ENCODE results near the gene ATG9A.

DNA sequence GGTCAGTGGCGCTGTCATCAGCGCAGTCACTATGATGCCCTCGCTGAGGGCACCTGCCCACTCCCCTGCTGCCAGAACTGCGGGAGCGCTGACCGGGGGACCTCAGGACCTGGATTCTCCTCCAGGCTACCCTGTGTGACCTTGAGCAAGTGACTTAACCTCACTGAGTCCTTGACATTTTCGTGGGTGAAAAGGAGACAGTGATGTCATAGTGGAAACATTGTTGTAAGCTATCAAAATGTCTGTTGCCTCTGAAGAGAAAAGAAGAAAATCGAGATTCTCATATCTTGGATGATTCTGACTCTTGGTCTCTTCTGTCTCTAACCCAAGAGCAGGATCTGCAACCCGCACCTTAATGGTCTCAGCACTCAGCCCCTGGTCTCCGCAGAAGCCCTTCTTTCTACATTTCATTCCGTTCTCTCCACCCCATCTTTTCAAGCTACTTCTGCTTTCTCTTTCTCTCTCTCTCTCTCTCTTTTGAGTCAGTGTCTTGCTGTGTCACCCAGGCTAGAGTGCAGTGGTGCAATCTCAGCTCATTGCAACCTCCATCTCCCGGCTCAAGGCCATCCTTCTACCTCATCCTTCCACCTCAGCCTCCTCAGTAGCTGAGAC lies 25.3 kb upstream of the ATG9A start:
- TF ChIP-seq POLR2A (IDR thresholded peaks at IDR 0.05; ENCODE audit: low read depth, low read length) (no peak), EZH2 (IDR thresholded peaks at IDR 0.05; ENCODE audit: borderline replicate concordance, low read depth, low read length, severe bottlenecking) (peak; percentile 94), MYC (IDR thresholded peaks at IDR 0.05; ENCODE audit: low read depth, low read length) (no peak), POLR2AphosphoS5 (IDR thresholded peaks at IDR 0.05; ENCODE audit: insufficient read depth, low read depth, low read length) (no peak), GATA2 (IDR thresholded peaks at IDR 0.05; ENCODE audit: insufficient read depth, insufficient read length, low read depth, low read length) (no peak)
- TF ChIP-seq, protein P1, sequence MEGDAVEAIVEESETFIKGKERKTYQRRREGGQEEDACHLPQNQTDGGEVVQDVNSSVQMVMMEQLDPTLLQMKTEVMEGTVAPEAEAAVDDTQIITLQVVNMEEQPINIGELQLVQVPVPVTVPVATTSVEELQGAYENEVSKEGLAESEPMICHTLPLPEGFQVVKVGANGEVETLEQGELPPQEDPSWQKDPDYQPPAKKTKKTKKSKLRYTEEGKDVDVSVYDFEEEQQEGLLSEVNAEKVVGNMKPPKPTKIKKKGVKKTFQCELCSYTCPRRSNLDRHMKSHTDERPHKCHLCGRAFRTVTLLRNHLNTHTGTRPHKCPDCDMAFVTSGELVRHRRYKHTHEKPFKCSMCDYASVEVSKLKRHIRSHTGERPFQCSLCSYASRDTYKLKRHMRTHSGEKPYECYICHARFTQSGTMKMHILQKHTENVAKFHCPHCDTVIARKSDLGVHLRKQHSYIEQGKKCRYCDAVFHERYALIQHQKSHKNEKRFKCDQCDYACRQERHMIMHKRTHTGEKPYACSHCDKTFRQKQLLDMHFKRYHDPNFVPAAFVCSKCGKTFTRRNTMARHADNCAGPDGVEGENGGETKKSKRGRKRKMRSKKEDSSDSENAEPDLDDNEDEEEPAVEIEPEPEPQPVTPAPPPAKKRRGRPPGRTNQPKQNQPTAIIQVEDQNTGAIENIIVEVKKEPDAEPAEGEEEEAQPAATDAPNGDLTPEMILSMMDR (IDR thresholded peaks at IDR 0.05; ENCODE audit: extremely low read depth in 1 of 2, insufficient read depth in 1 of 2, low read depth in 1 of 2, low read length in 2 of 2): no peak

Data from endothelial cell of umbilical vein (primary cell).